GM23248 (cell line): ENCODE data around the gene FUS. TPM values are rescaled to one million over a fixed set of nuclear protein-coding genes. Genes with fewer than 3 reads are reported as not detected.

ENCODE experiments used
- DNase-seq: peaks from one replicate; pipeline ENCODE4 v3.0.0-alpha.2; 2015
- H2AFZ ChIP-seq: fragments of 200-600 bp; sonication (generic); 2 replicates; pipeline ENCODE4 v1.6.1; 2016; ENCODE audit warnings: antibody characterized with exemption
- H3F3A ChIP-seq: fragments of 200-600 bp; sonication (generic); 2 replicates; pipeline ENCODE4 v1.6.1; 2016; ENCODE audit warnings: mild to moderate bottlenecking, antibody characterized with exemption, mixed run types; ENCODE audit not compliant: insufficient read depth
- H3K27ac ChIP-seq: fragments of 200-600 bp; sonication (generic); 2 replicates; pipeline ENCODE4 v1.5.1; 2016; ENCODE audit warnings: mild to moderate bottlenecking
- H3K27me3 ChIP-seq: fragments of 200-600 bp; sonication (generic); replicated peaks from 2 replicates; pipeline ENCODE4 v1.6.1; 2016; ENCODE audit warnings: mild to moderate bottlenecking; ENCODE audit not compliant: insufficient read depth
- H3K36me3 ChIP-seq: fragments of 200-600 bp; sonication (generic); 2 replicates; pipeline ENCODE4 v1.6.1; 2016; ENCODE audit warnings: low read depth, mild to moderate bottlenecking
- H3K4me1 ChIP-seq: fragments of 200-600 bp; sonication (generic); 2 replicates; pipeline ENCODE4 v1.6.1; 2016; ENCODE audit warnings: mild to moderate bottlenecking; ENCODE audit not compliant: insufficient read depth
- H3K4me2 ChIP-seq: fragments of 200-600 bp; sonication (generic); one replicate; pipeline ENCODE4 v1.6.1; 2016; ENCODE audit warnings: mild to moderate bottlenecking; ENCODE audit not compliant: unreplicated experiment
- H3K4me3 ChIP-seq: fragments of 200-600 bp; sonication (generic); 2 replicates; pipeline ENCODE4 v1.5.1; 2016; ENCODE audit warnings: mild to moderate bottlenecking
- H3K79me2 ChIP-seq: fragments of 200-600 bp; sonication (generic); 2 replicates; pipeline ENCODE4 v1.6.1; 2016; ENCODE audit warnings: mild to moderate bottlenecking; ENCODE audit not compliant: insufficient read depth
- H3K9ac ChIP-seq: fragments of 200-600 bp; sonication (generic); 2 replicates; pipeline ENCODE4 v1.6.1; 2016; ENCODE audit warnings: mild to moderate bottlenecking
- H3K9me2 ChIP-seq: fragments of 200-600 bp; sonication (generic); 2 replicates; pipeline ENCODE4 v1.6.1; 2016; ENCODE audit warnings: mixed run types, mild to moderate bottlenecking, moderate library complexity; ENCODE audit not compliant: insufficient read depth
- H3K9me3 ChIP-seq: fragments of 200-600 bp; sonication (generic); one replicate; pipeline ENCODE4 v1.6.1; 2017; ENCODE audit warnings: low read depth
- H4K20me1 ChIP-seq: fragments of 200-600 bp; sonication (generic); 2 replicates; pipeline ENCODE4 v1.6.0; 2016; ENCODE audit not compliant: insufficient read depth
- EZH2 ChIP-seq: fragments of 200-600 bp; sonication (generic); IDR thresholded peaks from 2 replicates; pipeline ENCODE4 v1.6.1; 2018; ENCODE audit warnings: antibody characterized with exemption, mild to moderate bottlenecking; ENCODE audit not compliant: insufficient read depth, poor library complexity, severe bottlenecking
- EZH2phosphoT487 ChIP-seq: fragments of 200-600 bp; sonication (generic); IDR thresholded peaks from 2 replicates; pipeline ENCODE4 v1.6.1; 2018; ENCODE audit warnings: antibody characterized with exemption, moderate library complexity, mild to moderate bottlenecking, low read depth; ENCODE audit not compliant: insufficient read depth
- WGBS, 2 experiments: methylation state at CpG; one replicate each; pipeline ENCODE4 v1.1.6; 2015 to 2017; ENCODE audit warnings: low lambda C conversion rate in 2 of 2, low coverage in 1 of 2; ENCODE audit errors: missing lambda C conversion rate in 2 of 2; 5-methylcytosine and 5-hydroxymethylcytosine counted together
- in situ Hi-C: fragments of 300-500 bp; cut with MboI; formaldehyde crosslinking; loops from 2 replicates; pipeline ENCODE4 v1.15.0; 2020
- polyA plus RNA-seq: library from polyadenylated mRNA; unstranded; fragments of >200 nt; fragmentation: Nextera tagmentation; extraction: Ambion mirVana; gene quantifications from 2 replicates; pipeline ENCODE4 v1.2.1, GENCODE V29; 2016
- total RNA-seq: library from RNA; depleted of rRNA; stranded (reverse); fragments of >200 nt; shearing (Covaris generic); gene quantifications from 2 replicates; pipeline ENCODE4 v1.2.3, GENCODE V29; 2014

Gene FUS
- total and polyA plus RNA-seq, 2 experiments from 2014 or later: 22.5 to 166 TPM

GRCh38 chr16:31185339-31185738 is 5.4 kb downstream of the FUS start:
- Histone ChIP-seq H3K4me1 (peaks cover 18% of the 10 kb centered on the region), H3K27ac (no peak overlapping the region), H4K20me1 (peaks cover 44% of the 10 kb centered on the region), H3K4me3 (no peak overlapping the region), H3K36me3 (peaks cover 81% of the 10 kb centered on the region), H3K9ac (no peak overlapping the region), H3K9me2 (no peaks in the 10 kb centered on the region), H2AFZ (no peak overlapping the region), H3F3A (peaks cover 76% of the 10 kb centered on the region), H3K27me3 (no peaks in the 10 kb centered on the region), H3K4me2 (no peak overlapping the region), H3K9me3 (no peaks in the 10 kb centered on the region), H3K79me2 (peaks cover 100% of the 10 kb centered on the region)
- WGBS, 2 experiments: 59 to 60% methylated on average over 5 of the region's 5 CpGs
- TF ChIP-seq EZH2phosphoT487 (no peak), EZH2 (no peak)
- in situ Hi-C loops: no loop called here
- no peak for DNase-seq

- WGBS, 2 experiments: 97 to 98% methylated on average over 7 of the region's 7 CpGs
- no peak overlapping the region for H3K4me3 ChIP-seq
- peaks cover 44% of the 10 kb centered on the region for H4K20me1 ChIP-seq
- H3K27ac ChIP-seq: no peak overlapping the region
- H3K4me1 ChIP-seq: peaks cover 18% of the 10 kb centered on the region
- no peak overlapping the region for H3K9ac ChIP-seq
- H3K9me2 ChIP-seq: no peaks in the 10 kb centered on the region
- H2AFZ ChIP-seq: no peak overlapping the region
- peaks cover 100% of the 10 kb centered on the region for H3K79me2 ChIP-seq
- peaks cover 89% of the 10 kb centered on the region for H3K36me3 ChIP-seq
- DNase-seq: no peak
- no peaks in the 10 kb centered on the region for H3K9me3 ChIP-seq
- TF ChIP-seq EZH2phosphoT487 (no peak), EZH2 (no peak)
- no peak overlapping the region for H3K4me2 ChIP-seq
- H3K27me3 ChIP-seq: no peaks in the 10 kb centered on the region
- in situ Hi-C loops: no loop called here
- peaks cover 84% of the 10 kb centered on the region for H3F3A ChIP-seq
Observed at GRCh38 chr16:31186176-31186575, 6.2 kb downstream of the FUS start.

GRCh38 chr16:31186930-31187807 is 7.2 kb downstream of the FUS start:
- H3F3A ChIP-seq: peaks cover 84% of the 10 kb centered on the region
- H3K9me2 ChIP-seq: no peaks in the 10 kb centered on the region
- H3K4me2 ChIP-seq: no peak overlapping the region
- peaks cover 98% of the 10 kb centered on the region for H3K36me3 ChIP-seq
- peaks cover 38% of the 10 kb centered on the region for H4K20me1 ChIP-seq
- H3K4me1 ChIP-seq: peaks cover 18% of the 10 kb centered on the region
- in situ Hi-C loops: no loop called here
- no peak for DNase-seq
- no peak overlapping the region for H2AFZ ChIP-seq
- peaks cover 99% of the 10 kb centered on the region for H3K79me2 ChIP-seq
- no peak for TF ChIP-seq EZH2phosphoT487
- TF ChIP-seq EZH2: no peak
- no peak overlapping the region for H3K4me3 ChIP-seq
- no peak overlapping the region for H3K27ac ChIP-seq
- peak overlapping the region; percentile 7; the same call in 1 of the 2 replicates for H3K9ac ChIP-seq
- no peaks in the 10 kb centered on the region for H3K27me3 ChIP-seq
- WGBS, 2 experiments: 61 to 65% methylated on average over 10 of the region's 10 CpGs
- H3K9me3 ChIP-seq: no peaks in the 10 kb centered on the region

- H3F3A ChIP-seq: peaks cover 85% of the 10 kb centered on the region
- peaks cover 32% of the 10 kb centered on the region for H4K20me1 ChIP-seq
- in situ Hi-C loops: no loop called here
- H3K4me1 ChIP-seq: peaks cover 13% of the 10 kb centered on the region
- H2AFZ ChIP-seq: no peak overlapping the region
- no peaks in the 10 kb centered on the region for H3K9me3 ChIP-seq
- WGBS, 2 experiments: 81 to 84% methylated on average over 8 of the region's 8 CpGs
- H3K4me3 ChIP-seq: no peak overlapping the region
- H3K79me2 ChIP-seq: peaks cover 97% of the 10 kb centered on the region
- H3K36me3 ChIP-seq: peaks cover 98% of the 10 kb centered on the region
- H3K4me2 ChIP-seq: no peak overlapping the region
- no peaks in the 10 kb centered on the region for H3K27me3 ChIP-seq
- TF ChIP-seq EZH2 (no peak), EZH2phosphoT487 (no peak)
- H3K9ac ChIP-seq: 0 out of 2 replicates have a peak overlapping the region, but pooled peaks have one; percentile 7
- DNase-seq: no peak
- H3K9me2 ChIP-seq: no peaks in the 10 kb centered on the region
- no peak overlapping the region for H3K27ac ChIP-seq
Observed at GRCh38 chr16:31187808-31188189, 7.9 kb downstream of the FUS start.
